Suprapubic skin (tissue), 4 donors: Measurements from ENCODE around the gene CUBN. TPM values are rescaled to one million over a fixed set of nuclear protein-coding genes. Genes with fewer than 3 reads are reported as not detected.

ENCODE experiments used
- DNase-seq, 2 donors: peaks; one replicate each; pipeline ENCODE4 v3.0.0-alpha.2; 2019; ENCODE audit warnings: low spot score in 2 of 2
- H3K27ac ChIP-seq: fragments of 200-600 bp; sonication (generic); one replicate; pipeline ENCODE4 v1.5.1; 2019
- H3K27me3 ChIP-seq: fragments of 200-600 bp; sonication (generic); one replicate; pipeline ENCODE4 v1.5.1; 2019
- H3K36me3 ChIP-seq: fragments of 200-600 bp; sonication (generic); one replicate; pipeline ENCODE4 v1.5.1; 2019
- H3K4me1 ChIP-seq: fragments of 200-600 bp; sonication (generic); one replicate; pipeline ENCODE4 v1.5.1; 2019
- H3K4me3 ChIP-seq: fragments of 200-600 bp; sonication (generic); one replicate; pipeline ENCODE4 v1.5.1; 2019; ENCODE audit warnings: mild to moderate bottlenecking
- H3K9me3 ChIP-seq: fragments of 200-600 bp; sonication (generic); one replicate; pipeline ENCODE4 v1.5.1; 2019
- CTCF ChIP-seq, 2 donors: fragments of 200-600 bp in 1 of 2; fragments of 450-650 bp in 1 of 2; sonication (generic) in 1 of 2; IDR thresholded peaks; one replicate each; pipeline ENCODE4 v1.5.1; 2016 to 2019; ENCODE audit warnings: antibody characterized with exemption in 2 of 2, mild to moderate bottlenecking in 1 of 2, moderate library complexity in 1 of 2
- EP300 ChIP-seq: sonication (generic); formaldehyde crosslinking; IDR thresholded peaks from one replicate; pipeline ENCODE4 v1.6.1; 2017; ENCODE audit warnings: antibody characterized with exemption
- POLR2A ChIP-seq, 2 donors: fragments of 450-650 bp; IDR thresholded peaks; one replicate each; pipeline ENCODE4 v1.6.1; 2017; ENCODE audit warnings: antibody characterized with exemption in 2 of 2, mild to moderate bottlenecking in 2 of 2, moderate library complexity in 2 of 2
- POLR2AphosphoS5 ChIP-seq, 3 donors: sonication (generic); formaldehyde crosslinking; IDR thresholded peaks; one replicate each; pipeline ENCODE4 v1.6.1; 2017; ENCODE audit warnings: antibody characterized with exemption in 3 of 3
- WGBS: methylation state at CpG from one replicate; pipeline ENCODE4 v1.1.5; 2018; 5-methylcytosine and 5-hydroxymethylcytosine counted together
- total RNA-seq, 4 donors: library from RNA; depleted of rRNA; stranded (reverse); fragments of >200 nt; gene quantifications; one replicate each; pipeline ENCODE4 v1.1.0, GENCODE V29; 2016

The CUBN gene
- total RNA-seq, 4 donors from 2014 or later: 1.1 to 8.4 (median 1.2) TPM

GRCh38 chr10:17067376-17068264 is 62.0 kb downstream of the CUBN start:
- Histone ChIP-seq H3K27ac (no peak overlapping the region), H3K36me3 (no peaks in the 10 kb centered on the region), H3K4me1 (peaks cover 5% of the 10 kb centered on the region), H3K27me3 (no peaks in the 10 kb centered on the region), H3K4me3 (no peak overlapping the region), H3K9me3 (no peaks in the 10 kb centered on the region)
- no peak for TF ChIP-seq POLR2A (IDR thresholded peaks at IDR 0.05)
- no peak for TF ChIP-seq EP300
- no peak for TF ChIP-seq POLR2AphosphoS5 (IDR thresholded peaks at IDR 0.05)
- no peak for TF ChIP-seq CTCF (IDR thresholded peaks at IDR 0.05)
- 69% methylated on average over 9 of the region's 9 CpGs for WGBS
- no peak for DNase-seq

GRCh38 chr10:17066807-17067206 is 62.8 kb downstream of the CUBN start:
- peaks cover 12% of the 10 kb centered on the region for H3K4me1 ChIP-seq
- H3K27ac ChIP-seq: no peak overlapping the region
- H3K27me3 ChIP-seq: no peaks in the 10 kb centered on the region
- H3K9me3 ChIP-seq: no peaks in the 10 kb centered on the region
- TF ChIP-seq POLR2AphosphoS5 (IDR thresholded peaks at IDR 0.05) (no peak), EP300 (no peak), POLR2A (IDR thresholded peaks at IDR 0.05) (no peak), CTCF (IDR thresholded peaks at IDR 0.05) (no peak)
- H3K36me3 ChIP-seq: no peaks in the 10 kb centered on the region
- no peak overlapping the region for H3K4me3 ChIP-seq
- no peak for DNase-seq
- WGBS: 83% methylated on average over 3 of the region's 3 CpGs

GRCh38 chr10:17066000-17066399 is 63.6 kb downstream of the CUBN start:
- Histone ChIP-seq H3K9me3 (no peaks in the 10 kb centered on the region), H3K4me1 (peaks cover 16% of the 10 kb centered on the region), H3K36me3 (no peaks in the 10 kb centered on the region), H3K27me3 (no peaks in the 10 kb centered on the region), H3K4me3 (no peak overlapping the region), H3K27ac (no peak overlapping the region)
- 97% methylated on average over 1 of the region's 1 CpG for WGBS
- no peak for DNase-seq
- TF ChIP-seq POLR2A (IDR thresholded peaks at IDR 0.05) (no peak), POLR2AphosphoS5 (IDR thresholded peaks at IDR 0.05) (no peak), EP300 (no peak), CTCF (IDR thresholded peaks at IDR 0.05) (no peak)

GRCh38 chr10:17065273-17065672 is 64.3 kb downstream of the CUBN start:
- DNase-seq: no peak

More at GRCh38 chr10:17065273-17065672, 64.3 kb downstream of the CUBN start:
- H3K36me3 ChIP-seq: no peaks in the 10 kb centered on the region
- no peaks in the 10 kb centered on the region for H3K27me3 ChIP-seq
- TF ChIP-seq POLR2A (IDR thresholded peaks at IDR 0.05) (no peak), POLR2AphosphoS5 (IDR thresholded peaks at IDR 0.05) (no peak), CTCF (IDR thresholded peaks at IDR 0.05) (no peak), EP300 (no peak)
- H3K4me1 ChIP-seq: peaks cover 16% of the 10 kb centered on the region
- H3K27ac ChIP-seq: no peak overlapping the region
- H3K9me3 ChIP-seq: no peaks in the 10 kb centered on the region
- no peak overlapping the region for H3K4me3 ChIP-seq
- WGBS: 95% methylated on average over 6 of the region's 6 CpGs
